ENCODE measurements around the gene CHST6. TPM values are rescaled to one million over a fixed set of nuclear protein-coding genes. Genes with fewer than 3 reads are reported as not detected.

CHST6 gene
- total and polyA plus RNA-seq, 4 experiments from 2014 or later: 0.06 TPM; not detected in 3

- intact Hi-C loops (cut with micrococcal nuclease): no loop called here
- CTCF ChIA-PET (ENCODE audit: partially characterized antibody): interaction anchor here (0.9 kb wide), 1 partner anchor 10 kb away, joined by 3 read pairs; no protein-coding TSS in a partner anchor
Measured at GRCh38 chr16:75481475-75481874, 13.8 kb downstream of the CHST6 start.

GRCh38 chr16:75479421-75479990 is 15.7 kb downstream of the CHST6 start:
- no peaks in the 10 kb centered on the region for H3K9me3 ChIP-seq (ENCODE audit: control insufficient read depth in 1 of 2, low read length in 2 of 2)
- ChIA-PET POLR2A (ENCODE audit: partially characterized antibody) (no interaction called here), CTCF (ENCODE audit: partially characterized antibody) (no interaction called here)
- peak overlapping the region in 1 of 7 donors; percentile 76 for H3K27ac Mint-ChIP-seq
- H3K4me3 Mint-ChIP-seq: no peak overlapping the region
- H3K27me3 Mint-ChIP-seq: peaks cover 5 to 6% of the 10 kb centered on the region in 2 donors
- H3K9me3 Mint-ChIP-seq: peaks cover 0 to 2% (median 0%) of the 10 kb centered on the region in 8 donors
- H3K27me3 ChIP-seq (ENCODE audit: insufficient read depth, low read length): no peaks in the 10 kb centered on the region
- H3K27ac ChIP-seq (ENCODE audit: low read depth, low read length): no peak overlapping the region
- H3K36me3 ChIP-seq (ENCODE audit: insufficient read depth, low read length): no peaks in the 10 kb centered on the region
- H3K4me3 ChIP-seq (ENCODE audit: low read length in 2 of 2): no peak overlapping the region
- no peaks in the 10 kb centered on the region for H3K4me1 ChIP-seq (ENCODE audit: insufficient read depth, low read length)
- DNase-seq: no peak
- no peaks in the 10 kb centered on the region for H3K4me1 Mint-ChIP-seq
- no peaks in the 10 kb centered on the region for H3K36me3 Mint-ChIP-seq
- intact Hi-C loops (cut with micrococcal nuclease): no loop called here

More at GRCh38 chr16:75481475-75481874, 13.8 kb downstream of the CHST6 start:
- H3K4me3 ChIP-seq (ENCODE audit: low read length in 2 of 2): no peak overlapping the region
- H3K36me3 ChIP-seq (ENCODE audit: insufficient read depth, low read length): no peaks in the 10 kb centered on the region
- H3K9me3 ChIP-seq (ENCODE audit: control insufficient read depth in 1 of 2, low read length in 2 of 2): no peaks in the 10 kb centered on the region
- POLR2A ChIA-PET (ENCODE audit: partially characterized antibody): no interaction called here
- peaks cover 0 to 2% (median 0%) of the 10 kb centered on the region in 8 donors for H3K9me3 Mint-ChIP-seq
- H3K4me1 ChIP-seq (ENCODE audit: insufficient read depth, low read length): no peaks in the 10 kb centered on the region
- H3K27ac ChIP-seq (ENCODE audit: low read depth, low read length): no peak overlapping the region
- H3K4me1 Mint-ChIP-seq: no peaks in the 10 kb centered on the region
- H3K27ac Mint-ChIP-seq: no peak overlapping the region
- no peak overlapping the region for H3K4me3 Mint-ChIP-seq
- no peak for DNase-seq
- peaks cover 10 to 11% of the 10 kb centered on the region in 2 donors for H3K27me3 Mint-ChIP-seq
- H3K27me3 ChIP-seq (ENCODE audit: insufficient read depth, low read length): peaks cover under 1% of the 10 kb centered on the region
- no peaks in the 10 kb centered on the region for H3K36me3 Mint-ChIP-seq

- no peak overlapping the region for H3K4me3 ChIP-seq (ENCODE audit: low read length in 2 of 2)
- POLR2A ChIA-PET (ENCODE audit: partially characterized antibody): no interaction called here
Measured at GRCh38 chr16:75478480-75479345, 16.5 kb downstream of the CHST6 start.

GRCh38 chr16:75477680-75478473 is 17.4 kb downstream of the CHST6 start:
- H3K4me1 Mint-ChIP-seq: no peaks in the 10 kb centered on the region
- H3K27ac Mint-ChIP-seq: no peak overlapping the region
- intact Hi-C loops (cut with micrococcal nuclease): no loop called here
- H3K9me3 Mint-ChIP-seq: peaks cover 0 to 2% (median 0%) of the 10 kb centered on the region in 8 donors
- Histone ChIP-seq H3K4me3 (ENCODE audit: low read length in 2 of 2) (no peak overlapping the region), H3K27ac (ENCODE audit: low read depth, low read length) (no peak overlapping the region), H3K4me1 (ENCODE audit: insufficient read depth, low read length) (no peaks in the 10 kb centered on the region), H3K36me3 (ENCODE audit: insufficient read depth, low read length) (no peaks in the 10 kb centered on the region), H3K27me3 (ENCODE audit: insufficient read depth, low read length) (no peaks in the 10 kb centered on the region), H3K9me3 (ENCODE audit: control insufficient read depth in 1 of 2, low read length in 2 of 2) (no peaks in the 10 kb centered on the region)
- H3K4me3 Mint-ChIP-seq: no peak overlapping the region
- DNase-seq: no peak
- no peaks in the 10 kb centered on the region for H3K36me3 Mint-ChIP-seq
- ChIA-PET POLR2A (ENCODE audit: partially characterized antibody) (no interaction called here), CTCF (ENCODE audit: partially characterized antibody) (interaction anchor here (1.0 to 1.6 kb wide), 3 partner anchors 13 to 295 kb away, joined by 4 to 6 read pairs (median 5); partner anchors contain the start of gene TMEM170A)
- H3K27me3 Mint-ChIP-seq: peaks cover 5 to 6% of the 10 kb centered on the region in 2 donors

More at GRCh38 chr16:75478480-75479345, 16.5 kb downstream of the CHST6 start:
- Mint-ChIP-seq H3K4me3 (no peak overlapping the region), H3K27ac (no peak overlapping the region), H3K4me1 (no peaks in the 10 kb centered on the region), H3K27me3 (peaks cover 5 to 6% of the 10 kb centered on the region in 2 donors), H3K36me3 (no peaks in the 10 kb centered on the region), H3K9me3 (peaks cover 0 to 2% (median 0%) of the 10 kb centered on the region in 8 donors)
- DNase-seq: no peak
- Histone ChIP-seq H3K36me3 (ENCODE audit: insufficient read depth, low read length) (no peaks in the 10 kb centered on the region), H3K27ac (ENCODE audit: low read depth, low read length) (no peak overlapping the region), H3K9me3 (ENCODE audit: control insufficient read depth in 1 of 2, low read length in 2 of 2) (no peaks in the 10 kb centered on the region), H3K27me3 (ENCODE audit: insufficient read depth, low read length) (no peaks in the 10 kb centered on the region), H3K4me1 (ENCODE audit: insufficient read depth, low read length) (no peaks in the 10 kb centered on the region)
- CTCF ChIA-PET (ENCODE audit: partially characterized antibody): no interaction called here
- intact Hi-C loops (cut with micrococcal nuclease): no loop called here

- no peaks in the 10 kb centered on the region for H3K9me3 ChIP-seq (ENCODE audit: control insufficient read depth in 1 of 2, low read length in 2 of 2)
- intact Hi-C loops (cut with micrococcal nuclease): no loop called here
- no peak overlapping the region for H3K4me3 ChIP-seq (ENCODE audit: low read length in 2 of 2)
- no peaks in the 10 kb centered on the region for H3K36me3 Mint-ChIP-seq
- peaks cover 0 to 2% (median 0%) of the 10 kb centered on the region in 8 donors for H3K9me3 Mint-ChIP-seq
- no peaks in the 10 kb centered on the region for H3K36me3 ChIP-seq (ENCODE audit: insufficient read depth, low read length)
- no peak overlapping the region for H3K27ac ChIP-seq (ENCODE audit: low read depth, low read length)
- peaks cover 4 to 5% of the 10 kb centered on the region in 2 donors for H3K27me3 Mint-ChIP-seq
- peaks cover 0 to 2% (median 1%) of the 10 kb centered on the region in 4 donors for H3K4me1 Mint-ChIP-seq
- H3K27ac Mint-ChIP-seq: no peak overlapping the region
- H3K4me1 ChIP-seq (ENCODE audit: insufficient read depth, low read length): no peaks in the 10 kb centered on the region
- no peaks in the 10 kb centered on the region for H3K27me3 ChIP-seq (ENCODE audit: insufficient read depth, low read length)
- DNase-seq: no peak
- ChIA-PET CTCF (ENCODE audit: partially characterized antibody) (interaction anchor here (1.0 to 1.6 kb wide), 4 partner anchors 9 to 296 kb away, joined by 4 to 6 read pairs (median 5); partner anchors contain the start of gene TMEM170A), POLR2A (ENCODE audit: partially characterized antibody) (no interaction called here)
- H3K4me3 Mint-ChIP-seq: no peak overlapping the region
Measured at GRCh38 chr16:75476817-75477216, 18.4 kb downstream of the CHST6 start.

DNA sequence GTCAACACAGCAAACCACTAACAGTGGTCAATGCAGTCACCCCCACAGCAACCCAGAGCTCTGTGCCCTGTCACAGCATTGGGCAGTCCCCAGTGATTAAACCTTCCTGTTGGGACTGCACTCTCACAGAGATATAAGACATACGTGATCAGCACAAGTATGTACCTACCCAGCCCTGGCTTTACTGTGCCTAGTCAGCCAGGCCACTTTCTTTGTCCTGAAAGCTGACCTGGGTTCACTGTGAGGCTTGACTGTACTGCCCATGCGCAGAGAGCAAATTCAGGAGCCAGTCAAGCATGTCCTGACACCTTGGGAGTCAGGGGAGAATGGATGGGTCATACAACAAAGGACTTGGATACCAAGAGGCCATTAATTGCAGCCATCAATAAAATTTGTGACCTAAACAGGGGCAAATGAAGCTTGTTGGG is 19.8 kb downstream of the CHST6 start:
- H3K4me3 Mint-ChIP-seq: no peak overlapping the region
- H3K4me1 Mint-ChIP-seq: peaks cover 0 to 4% (median 3%) of the 10 kb centered on the region in 4 donors
- H3K27me3 ChIP-seq (ENCODE audit: insufficient read depth, low read length): no peaks in the 10 kb centered on the region
- no peaks in the 10 kb centered on the region for H3K4me1 ChIP-seq (ENCODE audit: insufficient read depth, low read length)
- H3K27me3 Mint-ChIP-seq: peaks cover 1 to 2% of the 10 kb centered on the region in 2 donors
- intact Hi-C loops (cut with micrococcal nuclease): no loop called here
- no peaks in the 10 kb centered on the region for H3K36me3 ChIP-seq (ENCODE audit: insufficient read depth, low read length)
- no peak for DNase-seq
- H3K4me3 ChIP-seq (ENCODE audit: low read length in 2 of 2): no peak overlapping the region
- H3K9me3 Mint-ChIP-seq: no peaks in the 10 kb centered on the region
- no peak overlapping the region for H3K27ac Mint-ChIP-seq
- H3K9me3 ChIP-seq (ENCODE audit: control insufficient read depth in 1 of 2, low read length in 2 of 2): no peaks in the 10 kb centered on the region
- CTCF ChIA-PET (ENCODE audit: partially characterized antibody): interaction anchor here (1.5 kb wide), 1 partner anchor 288 kb away, joined by 3 read pairs; no protein-coding TSS in a partner anchor
- no peak overlapping the region for H3K27ac ChIP-seq (ENCODE audit: low read depth, low read length)
- POLR2A ChIA-PET (ENCODE audit: partially characterized antibody): no interaction called here
- no peaks in the 10 kb centered on the region for H3K36me3 Mint-ChIP-seq

All from CD4-positive, alpha-beta memory T cell (primary cell).